Hair follicle dermal papilla cell (primary cell): ENCODE data around the gene TEAD3. TPM values are rescaled to one million over a fixed set of nuclear protein-coding genes. Genes with fewer than 3 reads are reported as not detected.

Source experiments
- small RNA-seq: library from RNA; depleted of rRNA; stranded (forward); fragments of <200 nt; gene quantifications from one replicate; pipeline ENCODE3, GENCODE V24; 2012
- total RNA-seq: library from RNA; depleted of rRNA; stranded (reverse); fragments of >200 nt; gene quantifications from 2 replicates; pipeline ENCODE4 v1.2.3, GENCODE V29; 2012

Gene TEAD3
- 16.0 and 18.3 TPM in 2 replicates for total RNA-seq

GRCh38 chr6:35496841-35497570 is at the start of gene TEAD3:
TEAD3 (minus strand) TSS chr6:35497079.

GRCh38 chr6:35512740-35513139 is 15.9 kb upstream of the TEAD3 start, which contains the start of gene TULP1:
TULP1 (minus strand) TSS chr6:35512896; CDS start chr6:35512858, 38 bp downstream.

GRCh38 chr6:35468181-35468979 is 28.5 kb downstream of the TEAD3 start, which contains the start of gene RPL10A:
RPL10A (plus strand) TSS chr6:35468401; CDS start chr6:35468435, 34 bp downstream.

GRCh38 chr6:35452183-35453090 is 44.4 kb downstream of the TEAD3 start, which contains the start of gene FANCE:
FANCE (plus strand) TSS chr6:35452338; CDS start chr6:35452546, 208 bp downstream.

Small RNA genes lying within 50 kb of the gene (small RNA-seq; reads per million reads assigned to genes)
- gene MIR7111 = 2.1 reads per million, percentile 49 among the genes with 10 or more reads in this experiment

Other genes starting within 250 kb of the TEAD3 start
- gene ZNF76, start 237.3 kb downstream of the TEAD3 start, total RNA-seq = 23.4 and 27.4 TPM in 2 replicates
- 0.12 and 0.81 TPM in 2 replicates for gene DEF6, start 199.3 kb downstream of the TEAD3 start, total RNA-seq
- 11.2 and 14.0 TPM in 2 replicates for gene PPARD, start 154.5 kb downstream of the TEAD3 start, total RNA-seq
- 7.5 and 9.6 TPM in 2 replicates for gene FANCE, start 44.7 kb downstream of the TEAD3 start, total RNA-seq
- gene RPL10A, start 28.7 kb downstream of the TEAD3 start, total RNA-seq = 850 and 964 TPM in 2 replicates
- gene TULP1, start 15.8 kb upstream of the TEAD3 start, total RNA-seq = not detected in 2 replicates
- gene FKBP5, start 191.8 kb upstream of the TEAD3 start, total RNA-seq = 3.2 and 3.4 TPM in 2 replicates
- gene ARMC12, start 240.0 kb upstream of the TEAD3 start, total RNA-seq = 0.12 and 0.16 TPM in 2 replicates